ENCODE data around the gene TBL1X.
A peak's percentile ranks its signal among the peaks of the same experiment; 100 is the strongest.
"Not testable (repeated sequence)": the region's sequence is repeated elsewhere in the genome, so short reads cannot be mapped to it uniquely, and the experiment has no call there.

The TBL1X gene

GRCh38 chrX:9500584-9500983, 35.7 kb downstream of the TBL1X start:
- no peak for DNase-seq

- DNase-seq, result no peak
Measured at GRCh38 chrX:9501362-9501761, 36.5 kb downstream of the TBL1X start.

GRCh38 chrX:9503261-9503660, 38.4 kb downstream of the TBL1X start:
- DNase-seq, result no peak

- no peak for DNase-seq
Measured at GRCh38 chrX:9510366-9510765, 45.5 kb downstream of the TBL1X start.

GRCh38 chrX:9510980-9511379, 46.1 kb downstream of the TBL1X start:
- no peak for DNase-seq

- no peak for DNase-seq
Measured at GRCh38 chrX:9515489-9515888, 50.6 kb downstream of the TBL1X start.

GRCh38 chrX:9515973-9516538, 51.2 kb downstream of the TBL1X start:
- no peak for DNase-seq

- no peak for DNase-seq
Measured at GRCh38 chrX:9516635-9517034, 51.8 kb downstream of the TBL1X start.

GRCh38 chrX:9518051-9518450, 53.2 kb downstream of the TBL1X start:
- no peak for DNase-seq

- no peak for DNase-seq
Measured at GRCh38 chrX:9518889-9519288, 54.0 kb downstream of the TBL1X start.

GRCh38 chrX:9519546-9520216, 54.8 kb downstream of the TBL1X start:
- DNase-seq, result no peak

- no peak for DNase-seq
Measured at GRCh38 chrX:9520217-9520590, 55.3 kb downstream of the TBL1X start.

GRCh38 chrX:9522378-9523155, 57.7 kb downstream of the TBL1X start:
- no peak for DNase-seq

GRCh38 chrX:9525511-9526248, 60.8 kb downstream of the TBL1X start:
- DNase-seq, result peak in 1 of 2 donors; percentile 14

- DNase-seq, result no peak
Measured at GRCh38 chrX:9526965-9527364, 62.1 kb downstream of the TBL1X start.

GRCh38 chrX:9528498-9528897, 63.6 kb downstream of the TBL1X start:
- no peak for DNase-seq

- DNase-seq, result no peak
Measured at GRCh38 chrX:9529223-9529622, 64.4 kb downstream of the TBL1X start.

- peak; percentile 29 to 30 for DNase-seq
Measured at GRCh38 chrX:9530848-9531274, 66.0 kb downstream of the TBL1X start.

GRCh38 chrX:9532349-9532748, 67.5 kb downstream of the TBL1X start:
- no peak for DNase-seq

- DNase-seq, result no peak
Measured at GRCh38 chrX:9533611-9534010, 68.8 kb downstream of the TBL1X start.

GRCh38 chrX:9534686-9535085, 69.8 kb downstream of the TBL1X start:
- no peak for DNase-seq

- DNase-seq, result no peak
Measured at GRCh38 chrX:9535101-9535500, 70.2 kb downstream of the TBL1X start.

- not testable (repeated sequence) for DNase-seq
Measured at GRCh38 chrX:9536156-9536555, 71.3 kb downstream of the TBL1X start.

GRCh38 chrX:9537781-9538180, 72.9 kb downstream of the TBL1X start:
- no peak for DNase-seq
